Suppressor macrophage treated with lipopolysaccharide for 1 hour (primary cell): ENCODE data around the gene FBLIM1.
A peak's percentile ranks its signal among the peaks of the same experiment; 100 is the strongest.
"Not testable (repeated sequence)": the region's sequence is repeated elsewhere in the genome, so short reads cannot be mapped to it uniquely, and the experiment has no call there.

Experiments used
- DNase-seq, 3 donors: peaks; one replicate each; pipeline ENCODE4 v3.0.0-alpha.2; 2020 to 2022

FBLIM1 gene

GRCh38 chr1:15770313-15770962, 11.8 kb downstream of the FBLIM1 start:
- DNase-seq, result peak in 1 of 3 donors; percentile 16

DNA sequence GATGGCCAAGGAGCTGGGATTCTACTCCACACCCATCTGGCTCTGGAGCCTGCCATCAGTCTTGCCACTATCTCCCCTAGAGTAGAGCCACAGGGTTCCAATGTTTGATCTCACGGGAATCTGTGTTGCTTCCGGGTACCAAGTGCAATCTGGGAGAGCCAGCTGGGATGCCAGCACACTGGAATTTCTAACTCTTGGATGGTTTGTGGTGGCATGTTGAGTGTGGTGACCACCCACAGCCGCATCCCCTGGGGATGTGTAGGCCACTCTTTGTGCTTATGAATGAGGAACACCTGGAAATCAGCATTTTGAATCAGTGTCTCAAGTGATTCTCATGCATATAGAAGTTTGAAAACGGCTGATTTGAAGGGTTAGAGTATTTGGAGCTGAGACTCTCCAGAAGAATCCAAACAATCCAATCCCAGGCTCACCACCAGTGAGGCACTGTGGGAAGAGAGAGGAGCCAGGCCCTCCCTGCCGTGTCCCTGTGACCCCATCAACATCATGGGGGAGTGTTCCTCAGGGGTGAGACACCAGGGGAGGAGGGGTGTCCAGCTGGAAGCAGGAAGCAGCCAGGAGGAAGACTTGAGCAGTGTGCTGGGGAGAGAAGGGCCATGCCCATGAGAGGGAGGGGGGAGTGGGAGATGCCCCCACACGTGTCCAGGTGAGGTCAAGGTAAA, 13.4 kb downstream of the FBLIM1 start:
- peak in 1 of 3 donors; percentile 16 for DNase-seq

DNA sequence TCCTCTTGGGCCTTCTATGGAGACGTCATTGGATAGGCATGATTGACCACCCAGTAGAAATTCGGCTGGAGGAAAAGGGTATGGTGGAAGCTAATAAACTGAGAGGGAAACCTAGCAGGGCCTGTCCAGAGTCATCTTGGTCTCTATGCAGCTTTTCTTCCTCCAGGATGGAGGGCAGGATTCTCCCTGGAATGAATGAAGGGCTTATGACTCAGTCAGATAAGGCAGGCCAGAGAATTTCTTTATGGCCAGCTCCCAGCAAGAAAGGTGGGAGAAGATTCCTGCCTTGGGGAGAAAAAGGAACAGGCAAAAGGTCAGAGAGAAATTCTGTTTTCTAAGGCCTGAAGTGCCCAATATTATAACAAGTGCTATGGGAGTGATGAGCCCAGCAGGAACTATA, 17.1 kb downstream of the FBLIM1 start:
- no peak for DNase-seq

DNA sequence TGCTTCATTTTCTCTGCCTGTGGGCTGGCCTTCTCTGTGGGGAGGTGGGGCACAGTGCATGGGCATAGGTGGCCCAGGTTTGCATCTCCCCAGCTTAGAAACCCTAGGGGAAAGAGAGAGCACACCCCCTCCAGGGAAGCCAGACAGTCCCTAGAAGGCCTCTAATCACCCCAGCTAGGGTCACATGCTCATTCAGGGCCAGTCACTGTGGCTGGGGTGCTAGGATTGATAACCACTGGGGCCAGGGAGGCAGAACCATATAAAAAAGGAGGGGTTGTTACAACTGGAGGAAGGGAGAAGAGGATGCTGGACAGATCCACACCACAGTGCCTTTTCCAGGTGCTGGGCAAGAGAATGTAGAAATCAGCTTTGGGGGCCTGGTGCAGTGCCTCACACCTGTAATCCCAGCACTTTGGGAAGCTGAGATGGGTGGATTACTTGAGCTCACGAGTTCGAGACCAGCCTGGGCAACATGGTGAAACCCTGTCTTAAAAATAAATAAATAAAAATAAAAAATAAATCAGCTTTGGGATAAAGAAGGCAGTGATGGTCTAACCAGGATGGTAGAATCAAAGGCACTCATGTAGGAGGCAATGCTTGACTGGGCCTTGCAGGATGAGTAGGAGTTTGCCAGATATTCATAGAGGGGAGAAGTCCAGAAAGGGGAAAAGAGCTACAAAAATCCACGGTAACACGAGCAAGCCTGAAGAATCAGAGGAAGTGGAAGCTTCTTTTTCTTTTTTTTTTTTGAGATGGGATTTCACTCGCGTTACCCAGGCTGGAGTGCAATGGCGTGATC, 19.5 kb downstream of the FBLIM1 start:
- DNase-seq, result peak in 1 of 3 donors; percentile 15

GRCh38 chr1:15785683-15786082, 27.1 kb downstream of the FBLIM1 start:
- no peak for DNase-seq

- no peak for DNase-seq
These were observed 28.0 kb downstream of the FBLIM1 start for GRCh38 chr1:15786581-15786980.

- peak; percentile 85 to 96 (median 94) for DNase-seq
These were observed 30.2 kb downstream of the FBLIM1 start for GRCh38 chr1:15788624-15789301.

GRCh38 chr1:15796086-15796462, 37.5 kb downstream of the FBLIM1 start:
- DNase-seq, result no peak

GRCh38 chr1:15797614-15798390, 39.2 kb downstream of the FBLIM1 start:
- DNase-seq, result peak in 1 of 3 donors; percentile 36

GRCh38 chr1:15799004-15799867, 40.6 kb downstream of the FBLIM1 start:
- peak; percentile 83 to 89 (median 85) for DNase-seq

GRCh38 chr1:15799928-15800835, 41.6 kb downstream of the FBLIM1 start:
- no peak for DNase-seq

- peak in 1 of 3 donors; percentile 16 for DNase-seq
These were observed 43.8 kb downstream of the FBLIM1 start for GRCh38 chr1:15802234-15802965.

GRCh38 chr1:15803380-15803779, 44.8 kb downstream of the FBLIM1 start:
- DNase-seq, result peak; percentile 35 to 62 (median 55)

DNA sequence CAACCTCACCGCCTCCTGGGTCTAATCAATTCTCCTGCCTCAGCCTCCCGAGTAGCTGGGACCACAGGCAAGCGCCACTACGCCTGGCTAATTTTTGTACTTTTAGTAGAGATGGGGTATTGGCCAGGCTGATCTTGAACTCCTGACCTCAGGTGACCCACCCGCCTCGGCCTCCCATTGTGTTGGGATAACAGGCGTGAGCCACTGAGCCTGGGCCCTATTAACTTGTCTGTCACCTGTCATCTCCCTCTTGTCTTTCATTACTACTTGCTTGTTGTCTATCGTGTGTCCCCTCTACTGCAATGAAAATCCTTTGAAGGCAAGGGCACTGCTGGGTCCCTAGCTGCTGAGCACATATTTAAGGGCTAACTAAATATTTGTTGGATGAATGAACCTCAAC, 45.5 kb downstream of the FBLIM1 start:
- DNase-seq, result no peak

GRCh38 chr1:15807121-15807520, 48.5 kb downstream of the FBLIM1 start:
- DNase-seq, result no peak

GRCh38 chr1:15807549-15807948, 49.0 kb downstream of the FBLIM1 start, which contains the start of gene UQCRHL:
TSS of gene UQCRHL (minus strand) at chr1:15807649. CDS start at chr1:15807649, 0 bp downstream.
- not testable (repeated sequence) for DNase-seq

DNA sequence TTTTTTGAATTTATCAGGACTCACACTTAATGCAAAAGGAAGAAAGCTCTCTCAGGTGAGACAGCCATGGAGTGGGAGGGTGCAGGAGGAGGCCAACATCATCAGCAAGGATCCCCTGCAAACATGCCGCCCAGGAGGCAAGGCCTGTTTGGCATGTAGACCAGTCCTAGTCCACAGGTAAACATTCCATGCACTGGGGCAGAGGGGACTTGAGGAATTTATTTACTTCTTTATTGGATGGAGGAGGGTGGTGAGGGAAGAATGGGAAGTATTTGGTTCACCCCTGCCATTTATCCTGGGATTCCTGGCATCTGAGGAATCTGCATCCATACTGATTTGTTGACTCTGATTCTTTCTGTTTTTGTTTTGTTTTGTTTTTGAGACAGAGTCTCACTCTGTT, 50.4 kb downstream of the FBLIM1 start:
- no peak for DNase-seq

GRCh38 chr1:15810073-15810472, 51.5 kb downstream of the FBLIM1 start:
- no peak for DNase-seq

DNA sequence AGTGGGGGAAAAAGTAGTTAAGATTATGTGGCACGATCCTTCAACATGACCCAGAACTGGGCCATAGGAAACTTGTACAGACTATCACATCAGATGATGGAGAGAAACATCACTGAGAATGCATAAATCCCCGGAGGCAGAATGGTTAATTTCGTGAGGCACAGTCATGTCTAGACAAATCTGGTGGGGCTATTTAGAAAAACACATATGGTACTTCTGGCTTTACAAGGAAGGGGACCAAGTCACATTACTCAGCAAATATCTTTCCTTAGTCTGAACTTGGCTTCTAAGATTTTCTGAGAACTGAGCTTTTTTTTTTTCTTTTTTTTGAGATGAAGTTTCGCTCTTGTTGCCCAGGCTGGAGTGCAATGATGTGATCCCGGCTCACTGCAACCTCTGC, 58.1 kb downstream of the FBLIM1 start:
- DNase-seq, result no peak
